ENCODE data around the gene ACTN4.

Gene ACTN4

DNA sequence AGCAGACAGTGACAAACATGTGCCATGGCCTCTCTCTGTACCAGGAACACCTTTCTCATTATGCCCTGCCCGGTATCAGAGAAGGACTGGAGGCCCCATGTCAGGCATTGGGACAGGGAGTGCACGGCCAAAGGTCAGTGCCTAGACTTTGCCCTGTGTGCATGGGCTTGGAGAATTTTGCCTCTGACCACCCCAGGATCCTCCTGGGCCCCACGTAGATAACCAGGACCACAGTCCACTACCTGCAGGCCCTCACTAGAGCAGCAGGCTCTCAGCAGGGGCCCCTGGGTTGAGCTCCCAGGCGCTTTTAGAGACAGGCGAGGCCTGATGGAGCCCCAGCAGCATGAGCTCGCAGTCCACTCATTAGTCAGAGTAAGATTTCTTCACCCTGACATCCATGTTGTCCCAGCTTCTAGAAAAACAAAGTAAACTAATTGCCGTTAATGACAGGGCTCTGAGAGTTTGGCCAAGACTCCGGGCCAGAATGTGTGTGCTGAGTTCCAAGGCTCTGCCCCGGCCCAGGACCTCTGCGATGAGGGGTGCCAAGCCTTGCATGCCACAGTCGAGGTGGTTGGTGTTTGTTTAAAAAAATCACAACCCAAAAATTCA, 54.1 kb downstream of the ACTN4 start:
- TF ChIP-seq, protein P1, sequence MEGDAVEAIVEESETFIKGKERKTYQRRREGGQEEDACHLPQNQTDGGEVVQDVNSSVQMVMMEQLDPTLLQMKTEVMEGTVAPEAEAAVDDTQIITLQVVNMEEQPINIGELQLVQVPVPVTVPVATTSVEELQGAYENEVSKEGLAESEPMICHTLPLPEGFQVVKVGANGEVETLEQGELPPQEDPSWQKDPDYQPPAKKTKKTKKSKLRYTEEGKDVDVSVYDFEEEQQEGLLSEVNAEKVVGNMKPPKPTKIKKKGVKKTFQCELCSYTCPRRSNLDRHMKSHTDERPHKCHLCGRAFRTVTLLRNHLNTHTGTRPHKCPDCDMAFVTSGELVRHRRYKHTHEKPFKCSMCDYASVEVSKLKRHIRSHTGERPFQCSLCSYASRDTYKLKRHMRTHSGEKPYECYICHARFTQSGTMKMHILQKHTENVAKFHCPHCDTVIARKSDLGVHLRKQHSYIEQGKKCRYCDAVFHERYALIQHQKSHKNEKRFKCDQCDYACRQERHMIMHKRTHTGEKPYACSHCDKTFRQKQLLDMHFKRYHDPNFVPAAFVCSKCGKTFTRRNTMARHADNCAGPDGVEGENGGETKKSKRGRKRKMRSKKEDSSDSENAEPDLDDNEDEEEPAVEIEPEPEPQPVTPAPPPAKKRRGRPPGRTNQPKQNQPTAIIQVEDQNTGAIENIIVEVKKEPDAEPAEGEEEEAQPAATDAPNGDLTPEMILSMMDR (conservative IDR thresholded peaks at IDR 0.05; ENCODE audit: low read length), result no peak
- DNase-seq (ENCODE audit: low read depth), result peak; percentile 67
- no peak overlapping the region for H3K4me3 ChIP-seq (ENCODE audit: low read length)

GRCh38 chr19:38702278-38702677, 54.8 kb downstream of the ACTN4 start:
- H3K4me3 ChIP-seq (ENCODE audit: low read length), result no peak overlapping the region
- TF ChIP-seq, protein P1 (conservative IDR thresholded peaks at IDR 0.05; ENCODE audit: low read length), result no peak
- DNase-seq (ENCODE audit: low read depth), result no peak

- TF ChIP-seq, protein P1 (conservative IDR thresholded peaks at IDR 0.05; ENCODE audit: low read length), result no peak
- no peak overlapping the region for H3K4me3 ChIP-seq (ENCODE audit: low read length)
- DNase-seq (ENCODE audit: low read depth), result no peak
These were observed 56.1 kb downstream of the ACTN4 start for GRCh38 chr19:38703509-38703908.

DNA sequence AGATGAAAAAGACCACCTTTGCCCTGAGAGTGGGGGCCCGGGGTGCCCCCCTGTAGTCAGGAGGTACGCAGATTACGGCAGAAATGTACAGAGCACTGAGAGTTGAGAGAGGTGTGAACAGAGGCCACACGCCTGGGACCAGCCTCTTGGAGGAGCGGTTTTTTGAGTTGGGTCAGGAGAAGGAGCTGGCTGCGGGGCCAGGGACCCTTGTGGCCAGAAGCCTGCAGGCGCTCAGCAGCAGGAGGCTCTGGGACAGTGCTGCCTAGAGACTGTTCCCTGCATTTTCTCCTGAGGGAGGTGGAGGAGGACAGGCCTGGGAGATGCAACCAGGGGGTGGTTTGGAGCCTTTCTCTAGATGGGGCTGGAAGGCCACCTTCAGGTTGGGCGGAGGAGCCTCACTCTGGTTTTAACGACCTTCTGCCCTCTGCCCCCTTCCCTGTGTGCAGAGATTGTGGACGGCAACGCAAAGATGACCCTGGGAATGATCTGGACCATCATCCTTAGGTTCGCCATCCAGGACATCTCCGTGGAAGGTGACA, 57.1 kb downstream of the ACTN4 start:
- TF ChIP-seq, protein P1 (conservative IDR thresholded peaks at IDR 0.05; ENCODE audit: low read length), result no peak
- DNase-seq (ENCODE audit: low read depth), result no peak
- H3K4me3 ChIP-seq (ENCODE audit: low read length), result no peak overlapping the region

GRCh38 chr19:38705197-38706019, 58.0 kb downstream of the ACTN4 start:
- H3K4me3 ChIP-seq (ENCODE audit: low read length), result no peak overlapping the region

GRCh38 chr19:38706792-38707511, 59.5 kb downstream of the ACTN4 start:
- no peak overlapping the region for H3K4me3 ChIP-seq (ENCODE audit: low read length)
- DNase-seq (ENCODE audit: low read depth), result no peak
- TF ChIP-seq, protein P1 (conservative IDR thresholded peaks at IDR 0.05; ENCODE audit: low read length), result no peak

More at GRCh38 chr19:38705197-38706019, 58.0 kb downstream of the ACTN4 start:
- TF ChIP-seq, protein P1 (conservative IDR thresholded peaks at IDR 0.05; ENCODE audit: low read length), result no peak
- no peak for DNase-seq (ENCODE audit: low read depth)
